ENCODE measurements around the gene MORN1. TPM values are rescaled to one million over a fixed set of nuclear protein-coding genes. Genes with fewer than 3 reads are reported as not detected.
"Not testable (repeated sequence)": the region's sequence is repeated elsewhere in the genome, so short reads cannot be mapped to it uniquely, and the experiment has no call there.

The MORN1 gene
- total RNA-seq, 1 donor from 2014 or later: 24.4 TPM

- H3K4me3 Mint-ChIP-seq: no peak overlapping the region
- H3K4me1 Mint-ChIP-seq: no peaks in the 10 kb centered on the region
- no peak overlapping the region for H3K27ac Mint-ChIP-seq (ENCODE audit: unreplicated experiment)
- H3K27me3 Mint-ChIP-seq (ENCODE audit: low read depth): no peaks in the 10 kb centered on the region
- TF ChIP-seq CTCF (conservative IDR thresholded peaks at IDR 0.05): no peak
- H3K36me3 Mint-ChIP-seq (ENCODE audit: low read depth): no peaks in the 10 kb centered on the region
- DNase-seq (ENCODE audit: low read depth, low spot score): no peak
- H3K9me3 Mint-ChIP-seq: no peaks in the 10 kb centered on the region
Observed at GRCh38 chr1:2336499-2336898, 54.9 kb downstream of the MORN1 start.

GRCh38 chr1:2335721-2336455, 55.5 kb downstream of the MORN1 start:
- no peak overlapping the region for H3K4me3 Mint-ChIP-seq
- H3K36me3 Mint-ChIP-seq (ENCODE audit: low read depth): no peaks in the 10 kb centered on the region
- H3K9me3 Mint-ChIP-seq: no peaks in the 10 kb centered on the region
- H3K27ac Mint-ChIP-seq (ENCODE audit: unreplicated experiment): no peak overlapping the region
- no peak for DNase-seq (ENCODE audit: low read depth, low spot score)
- no peak for TF ChIP-seq CTCF (conservative IDR thresholded peaks at IDR 0.05)
- no peaks in the 10 kb centered on the region for H3K27me3 Mint-ChIP-seq (ENCODE audit: low read depth)
- H3K4me1 Mint-ChIP-seq: no peaks in the 10 kb centered on the region

GRCh38 chr1:2334883-2335534, 56.3 kb downstream of the MORN1 start:
- Mint-ChIP-seq H3K27me3 (ENCODE audit: low read depth) (no peaks in the 10 kb centered on the region), H3K9me3 (no peaks in the 10 kb centered on the region), H3K36me3 (ENCODE audit: low read depth) (no peaks in the 10 kb centered on the region), H3K4me3 (no peak overlapping the region), H3K27ac (ENCODE audit: unreplicated experiment) (no peak overlapping the region), H3K4me1 (peaks cover 7% of the 10 kb centered on the region)
- no peak for DNase-seq (ENCODE audit: low read depth, low spot score)
- TF ChIP-seq CTCF (conservative IDR thresholded peaks at IDR 0.05): no peak

- Mint-ChIP-seq H3K4me3 (no peak overlapping the region), H3K27me3 (ENCODE audit: low read depth) (no peaks in the 10 kb centered on the region), H3K27ac (ENCODE audit: unreplicated experiment) (no peak overlapping the region), H3K4me1 (peaks cover 7% of the 10 kb centered on the region), H3K36me3 (ENCODE audit: low read depth) (no peaks in the 10 kb centered on the region), H3K9me3 (no peaks in the 10 kb centered on the region)
- no peak for DNase-seq (ENCODE audit: low read depth, low spot score)
- TF ChIP-seq CTCF (conservative IDR thresholded peaks at IDR 0.05): no peak
Observed at GRCh38 chr1:2334366-2334765, 57.0 kb downstream of the MORN1 start.

GRCh38 chr1:2331580-2331979, 59.8 kb downstream of the MORN1 start:
- not testable (repeated sequence) for H3K4me3 Mint-ChIP-seq; H3K9me3 Mint-ChIP-seq; DNase-seq (ENCODE audit: low read depth, low spot score); H3K27ac Mint-ChIP-seq (ENCODE audit: unreplicated experiment); H3K27me3 Mint-ChIP-seq (ENCODE audit: low read depth); H3K36me3 Mint-ChIP-seq (ENCODE audit: low read depth)
- H3K4me1 Mint-ChIP-seq: peaks cover 13% of the 10 kb centered on the region

- H3K4me1 Mint-ChIP-seq: peaks cover 13% of the 10 kb centered on the region
- no peak for TF ChIP-seq CTCF (conservative IDR thresholded peaks at IDR 0.05)
- peaks cover 3% of the 10 kb centered on the region for H3K36me3 Mint-ChIP-seq (ENCODE audit: low read depth)
- no peaks in the 10 kb centered on the region for H3K9me3 Mint-ChIP-seq
- DNase-seq (ENCODE audit: low read depth, low spot score): no peak
- H3K4me3 Mint-ChIP-seq: no peak overlapping the region
- no peak overlapping the region for H3K27ac Mint-ChIP-seq (ENCODE audit: unreplicated experiment)
- peaks cover 7% of the 10 kb centered on the region for H3K27me3 Mint-ChIP-seq (ENCODE audit: low read depth)
Observed at GRCh38 chr1:2331200-2331544, 60.2 kb downstream of the MORN1 start.
